DOHH2 (cell line): ENCODE data around the gene ALG12.

Experiments used
- H3F3A ChIP-seq: fragments of 200-600 bp; sonication (generic), shearing (Covaris generic); 2 replicates; pipeline ENCODE4 v1.6.0; 2016; ENCODE audit warnings: antibody characterized with exemption, mild to moderate bottlenecking; ENCODE audit not compliant: control insufficient read depth, insufficient read depth
- H3K27ac ChIP-seq: fragments of 200-600 bp; sonication (generic); 2 replicates; pipeline ENCODE4 v1.5.1; 2014; ENCODE audit warnings: low read depth, mild to moderate bottlenecking, low read length, moderate library complexity
- H3K27me3 ChIP-seq: fragments of 200-600 bp; sonication (generic); 2 replicates; pipeline ENCODE4 v1.6.1; 2014; ENCODE audit warnings: mild to moderate bottlenecking, low read length, mixed read lengths; ENCODE audit not compliant: control insufficient read depth
- H3K36me3 ChIP-seq: fragments of 200-600 bp; sonication (generic); 2 replicates; pipeline ENCODE4 v1.6.1; 2014; ENCODE audit warnings: mild to moderate bottlenecking, low read length, moderate library complexity, mixed read lengths; ENCODE audit not compliant: control insufficient read depth
- H3K4me1 ChIP-seq: fragments of 200-600 bp; sonication (generic); 2 replicates; pipeline ENCODE4 v1.6.1; 2014; ENCODE audit warnings: mild to moderate bottlenecking, low read length, mixed read lengths; ENCODE audit not compliant: control insufficient read depth
- H3K4me2 ChIP-seq: fragments of 200-600 bp; sonication (generic); 2 replicates; pipeline ENCODE4 v1.6.0; 2014; ENCODE audit warnings: mild to moderate bottlenecking, low read length, moderate library complexity
- H3K4me3 ChIP-seq: fragments of 200-600 bp; sonication (generic); 2 replicates; pipeline ENCODE4 v1.5.1; 2014; ENCODE audit warnings: mild to moderate bottlenecking, low read length, mixed read lengths
- H3K79me2 ChIP-seq: fragments of 200-600 bp; sonication (generic); 2 replicates; pipeline ENCODE4 v1.6.1; 2014; ENCODE audit warnings: mild to moderate bottlenecking, low read length, mixed read lengths; ENCODE audit not compliant: control insufficient read depth
- H3K9me2 ChIP-seq: fragments of 200-600 bp; sonication (generic); replicated peaks from 2 replicates; pipeline ENCODE4 v1.6.1; 2014; ENCODE audit warnings: mild to moderate bottlenecking, low read length, mixed read lengths; ENCODE audit not compliant: control insufficient read depth
- H3K9me3 ChIP-seq: fragments of 200-600 bp; sonication (generic); 2 replicates; pipeline ENCODE4 v1.6.1; 2014; ENCODE audit warnings: antibody characterized with exemption, low read length, mixed read lengths; ENCODE audit not compliant: control insufficient read depth, insufficient read depth
- H4K20me1 ChIP-seq: fragments of 200-600 bp; sonication (generic); 2 replicates; pipeline ENCODE4 v1.6.0; 2014; ENCODE audit warnings: low read depth, mild to moderate bottlenecking, antibody characterized with exemption, low read length, moderate library complexity; ENCODE audit not compliant: control insufficient read depth, insufficient read depth
- EZH2phosphoT487 ChIP-seq: fragments of 200-600 bp; sonication (generic); IDR thresholded peaks from 2 replicates; pipeline ENCODE4 v1.6.1; 2017; ENCODE audit warnings: borderline replicate concordance, mild to moderate bottlenecking, antibody characterized with exemption, low read length, moderate library complexity, mixed read lengths
- TF ChIP-seq, protein P1 (sequence below): fragments of 200-600 bp; sonication (generic); IDR thresholded peaks from one replicate; pipeline ENCODE4 v1.5.1; 2014; ENCODE audit warnings: antibody characterized with exemption, mild to moderate bottlenecking, low read depth, low read length; ENCODE audit not compliant: poor library complexity, severe bottlenecking

Gene ALG12

DNA sequence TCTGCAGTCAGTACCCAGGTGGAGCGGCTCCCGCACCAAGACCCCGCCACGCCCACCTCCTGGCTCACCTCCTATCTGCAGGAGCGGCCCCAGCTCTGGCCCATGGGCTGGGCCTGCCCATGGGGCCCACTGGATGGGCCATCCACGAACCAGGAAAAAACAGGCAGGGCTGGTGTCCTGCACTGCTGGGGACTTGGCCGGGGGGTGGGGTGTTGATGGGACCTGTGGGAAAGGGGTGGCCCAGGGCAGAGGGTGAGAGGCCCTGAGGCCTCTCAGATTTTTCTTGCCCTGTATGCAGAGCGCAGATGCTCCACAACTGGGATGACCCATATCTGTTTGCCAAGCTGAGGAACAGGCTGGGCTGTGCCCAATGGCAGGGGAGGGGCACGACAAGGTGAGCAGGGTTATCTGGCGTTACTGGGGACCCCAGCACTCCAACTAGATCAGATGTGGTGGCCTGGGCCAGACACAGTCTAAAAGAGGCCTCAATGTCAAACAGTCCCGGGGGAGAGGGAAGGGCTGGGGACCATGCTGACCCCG, 39.7 kb upstream of the ALG12 start:
- Histone ChIP-seq H3K9me3 (no peaks in the 10 kb centered on the region), H3K27ac (no peak overlapping the region), H3F3A (peaks cover under 1% of the 10 kb centered on the region; the same call in 1 of the 2 replicates), H3K4me1 (peaks cover 20% of the 10 kb centered on the region), H3K4me2 (no peak overlapping the region), H3K79me2 (peaks cover 27% of the 10 kb centered on the region), H3K9me2 (no peaks in the 10 kb centered on the region), H3K4me3 (no peak overlapping the region), H3K36me3 (peaks cover 20% of the 10 kb centered on the region), H3K27me3 (no peaks in the 10 kb centered on the region), H4K20me1 (peaks cover 13% of the 10 kb centered on the region)
- TF ChIP-seq EZH2phosphoT487: no peak
- TF ChIP-seq, protein P1, sequence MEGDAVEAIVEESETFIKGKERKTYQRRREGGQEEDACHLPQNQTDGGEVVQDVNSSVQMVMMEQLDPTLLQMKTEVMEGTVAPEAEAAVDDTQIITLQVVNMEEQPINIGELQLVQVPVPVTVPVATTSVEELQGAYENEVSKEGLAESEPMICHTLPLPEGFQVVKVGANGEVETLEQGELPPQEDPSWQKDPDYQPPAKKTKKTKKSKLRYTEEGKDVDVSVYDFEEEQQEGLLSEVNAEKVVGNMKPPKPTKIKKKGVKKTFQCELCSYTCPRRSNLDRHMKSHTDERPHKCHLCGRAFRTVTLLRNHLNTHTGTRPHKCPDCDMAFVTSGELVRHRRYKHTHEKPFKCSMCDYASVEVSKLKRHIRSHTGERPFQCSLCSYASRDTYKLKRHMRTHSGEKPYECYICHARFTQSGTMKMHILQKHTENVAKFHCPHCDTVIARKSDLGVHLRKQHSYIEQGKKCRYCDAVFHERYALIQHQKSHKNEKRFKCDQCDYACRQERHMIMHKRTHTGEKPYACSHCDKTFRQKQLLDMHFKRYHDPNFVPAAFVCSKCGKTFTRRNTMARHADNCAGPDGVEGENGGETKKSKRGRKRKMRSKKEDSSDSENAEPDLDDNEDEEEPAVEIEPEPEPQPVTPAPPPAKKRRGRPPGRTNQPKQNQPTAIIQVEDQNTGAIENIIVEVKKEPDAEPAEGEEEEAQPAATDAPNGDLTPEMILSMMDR: no peak

DNA sequence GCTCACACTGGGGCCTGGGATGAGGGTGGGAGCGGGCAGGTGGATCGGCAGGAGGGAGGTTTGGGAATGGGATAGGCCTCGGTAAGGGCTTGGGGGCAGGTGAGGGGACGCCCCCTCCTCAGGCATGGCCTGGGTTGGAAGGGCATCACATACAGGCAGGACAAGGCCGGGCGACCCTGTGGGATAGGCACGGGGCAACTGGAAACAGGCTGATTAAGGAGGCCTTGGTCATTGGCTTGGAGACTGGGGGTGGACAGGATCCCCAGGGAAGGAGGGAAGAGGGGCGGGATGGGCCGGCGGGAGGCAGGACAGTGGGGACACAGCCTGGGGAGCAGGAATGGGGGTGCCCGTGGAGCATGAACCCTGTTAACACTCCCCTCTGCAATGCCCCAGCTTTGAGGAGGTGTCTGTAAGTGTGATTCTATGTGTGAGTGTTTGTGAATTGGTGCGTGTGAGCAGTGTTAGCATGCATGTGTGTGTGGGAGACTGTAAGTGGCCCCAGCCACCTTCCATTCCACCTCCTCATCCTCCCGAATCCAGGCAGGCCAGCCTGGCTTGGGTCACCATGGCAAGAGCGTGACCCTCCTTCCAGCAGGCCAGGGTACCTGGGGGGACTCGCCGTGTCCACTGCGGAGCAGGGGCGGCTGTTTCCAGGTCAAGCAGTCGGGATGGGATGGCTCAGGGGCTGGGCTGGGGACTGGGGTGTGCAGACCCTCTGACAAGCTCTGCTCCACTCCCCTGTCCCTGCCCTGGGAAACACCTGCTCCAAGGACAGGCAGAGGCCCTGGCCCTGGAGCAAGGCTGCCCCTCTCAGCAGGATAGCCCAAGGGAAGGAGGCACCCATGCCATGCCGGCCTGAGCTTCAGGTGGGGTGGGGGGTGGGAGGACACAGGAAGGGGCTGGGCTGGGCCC, 38.9 kb upstream of the ALG12 start:
- H3K4me3 ChIP-seq: no peak overlapping the region
- H3K36me3 ChIP-seq: peaks cover 13% of the 10 kb centered on the region
- H3K79me2 ChIP-seq: peaks cover 20% of the 10 kb centered on the region
- H4K20me1 ChIP-seq: peaks cover 6% of the 10 kb centered on the region
- no peak overlapping the region for H3K27ac ChIP-seq
- H3K4me2 ChIP-seq: no peak overlapping the region
- H3K27me3 ChIP-seq: no peaks in the 10 kb centered on the region
- H3K9me2 ChIP-seq: no peaks in the 10 kb centered on the region
- peaks cover 13% of the 10 kb centered on the region for H3K4me1 ChIP-seq
- TF ChIP-seq, protein P1: no peak
- no peak for TF ChIP-seq EZH2phosphoT487
- H3F3A ChIP-seq: no peaks in the 10 kb centered on the region
- no peaks in the 10 kb centered on the region for H3K9me3 ChIP-seq

DNA sequence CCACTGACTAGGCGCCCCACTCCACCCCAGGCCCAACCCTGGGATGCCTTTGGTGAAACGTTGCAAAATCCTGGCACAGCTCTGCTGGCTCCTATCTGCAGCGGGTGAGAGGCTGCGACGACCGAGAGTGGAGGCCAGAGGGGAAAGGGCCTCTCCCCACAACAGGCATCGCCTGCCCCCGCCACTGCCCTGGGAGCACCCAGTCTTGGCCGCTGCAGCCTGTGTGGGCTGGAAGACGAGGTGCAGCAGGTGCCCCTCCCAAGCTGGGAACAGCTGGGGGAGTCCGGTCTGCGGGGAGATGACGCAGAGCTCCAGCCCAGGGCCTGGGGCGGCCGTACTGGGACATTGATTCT, 38.2 kb upstream of the ALG12 start:
- peaks cover 5% of the 10 kb centered on the region for H3K36me3 ChIP-seq
- H3K9me3 ChIP-seq: no peaks in the 10 kb centered on the region
- no peak overlapping the region for H3K4me3 ChIP-seq
- H3K27me3 ChIP-seq: no peaks in the 10 kb centered on the region
- no peaks in the 10 kb centered on the region for H3F3A ChIP-seq
- H4K20me1 ChIP-seq: peaks cover 2% of the 10 kb centered on the region
- peaks cover 19% of the 10 kb centered on the region for H3K4me1 ChIP-seq
- no peak overlapping the region for H3K4me2 ChIP-seq
- H3K27ac ChIP-seq: no peak overlapping the region
- no peak for TF ChIP-seq EZH2phosphoT487
- TF ChIP-seq, protein P1: no peak
- H3K79me2 ChIP-seq: peaks cover 12% of the 10 kb centered on the region
- no peaks in the 10 kb centered on the region for H3K9me2 ChIP-seq
